SHP77 (cell line): Measurements from ENCODE around the gene KAT5.
A peak's percentile ranks its signal among the peaks of the same experiment; 100 is the strongest.
"Not testable (repeated sequence)": the region's sequence is repeated elsewhere in the genome, so short reads cannot be mapped to it uniquely, and the experiment has no call there.

ENCODE experiments used
- DNase-seq, 2 experiments: peaks; one replicate each; lab custom pipeline; 2025; lab: John Stamatoyannopoulos, UW

The KAT5 gene

GRCh38 chr11:65711785-65712632 is at the start of gene KAT5:
Gene KAT5, plus strand, starts transcription at chr11:65712252. Its CDS starts 16 bp downstream, at chr11:65712268.
- DNase-seq = peak; percentile 97 to 98

DNA sequence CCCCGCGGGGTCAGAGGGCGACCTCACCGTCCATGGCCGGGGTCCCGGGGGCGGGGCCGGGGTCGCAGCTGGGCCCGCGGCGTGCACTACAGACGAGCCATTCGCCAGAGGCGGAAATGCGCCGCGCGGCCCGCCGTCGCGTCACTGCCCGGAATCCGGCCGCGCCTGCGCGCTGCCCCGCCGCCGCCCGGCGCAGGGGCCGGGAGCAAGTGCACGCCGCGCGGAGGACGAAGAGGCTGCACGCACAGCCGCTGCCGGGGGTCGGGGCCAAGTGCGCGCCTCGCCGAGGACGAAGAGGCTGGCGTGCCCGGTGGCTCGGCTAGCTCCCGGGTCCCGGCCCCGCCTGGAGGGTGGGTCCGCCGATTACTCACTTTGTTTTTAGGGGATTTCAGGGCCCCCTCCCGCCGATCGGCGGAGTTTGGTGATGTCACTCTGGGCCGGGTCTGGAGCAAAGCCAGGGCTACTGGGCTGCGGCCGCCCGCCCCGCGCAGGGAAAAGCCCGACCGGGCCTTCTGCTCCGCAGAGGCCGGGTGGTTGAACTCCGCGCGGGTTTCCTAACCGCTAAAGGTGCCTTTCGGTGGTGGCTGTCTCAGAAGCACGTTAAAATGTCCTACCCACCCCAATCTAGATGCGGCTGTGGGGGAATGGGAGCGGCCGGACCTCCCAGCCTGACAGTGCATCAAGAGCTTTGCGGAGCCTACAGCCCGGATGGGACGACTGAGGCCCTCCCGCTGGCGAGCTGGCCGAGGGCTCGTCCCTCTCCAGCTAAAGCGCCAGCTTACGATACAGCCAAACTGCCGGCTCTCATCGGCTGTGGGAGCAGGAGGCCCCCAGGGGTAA is 49.0 kb upstream of the KAT5 start, which contains the start of gene RELA:
Gene RELA (minus strand): TSS at position 118 of the 840 bp plus-strand sequence. CDS start 84 bp downstream, at position 34.
- peak; percentile 75 to 90 for DNase-seq

GRCh38 chr11:65663639-65664200 is 48.3 kb upstream of the KAT5 start:
- no peak for DNase-seq

- no peak for DNase-seq
Observed at GRCh38 chr11:65672180-65672860, 39.7 kb upstream of the KAT5 start.

DNA sequence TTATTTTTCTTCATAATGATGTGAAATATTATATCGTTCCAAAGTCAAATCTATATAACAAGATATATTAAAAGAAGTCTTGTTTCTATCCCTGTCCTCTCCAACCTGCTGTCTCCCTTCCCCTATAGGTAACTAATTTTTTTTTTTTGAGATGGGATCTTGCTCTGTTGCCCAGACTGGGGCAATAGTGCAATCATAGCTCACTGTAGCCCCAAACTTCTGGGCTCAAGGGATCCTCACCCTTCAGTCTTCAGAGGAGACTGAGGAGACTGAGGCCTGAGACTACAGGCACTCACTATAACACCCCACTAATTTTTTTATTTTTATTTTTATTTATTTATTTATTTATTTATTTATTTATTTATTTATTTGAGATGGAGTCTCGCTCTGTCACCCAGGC is 39.1 kb upstream of the KAT5 start:
- DNase-seq = no peak

- no peak for DNase-seq
Observed at GRCh38 chr11:65680192-65680743, 31.8 kb upstream of the KAT5 start.

GRCh38 chr11:65683480-65683879 is 28.6 kb upstream of the KAT5 start:
- DNase-seq = not testable (repeated sequence)

DNA sequence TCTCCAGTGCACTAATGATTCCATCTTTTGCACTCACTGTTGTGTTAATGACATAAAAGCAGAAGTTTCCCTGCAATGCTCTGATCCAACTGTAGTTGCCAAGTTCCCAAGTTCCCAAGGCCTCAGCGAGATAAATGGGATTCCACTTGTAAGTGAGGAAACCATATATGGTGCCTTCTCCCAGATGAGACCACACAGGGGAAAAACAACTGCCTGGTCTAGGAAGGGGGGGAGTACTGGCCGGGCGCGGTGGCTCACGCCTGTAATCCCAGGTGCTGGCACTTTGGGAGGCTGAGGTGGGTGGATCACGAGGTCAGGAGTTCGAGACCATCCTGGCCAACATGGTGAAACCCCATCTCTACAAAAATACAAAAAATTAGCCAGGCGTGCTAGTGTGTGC is 26.1 kb upstream of the KAT5 start:
- no peak for DNase-seq

- DNase-seq = not testable (repeated sequence)
Observed at GRCh38 chr11:65691847-65692246, 20.2 kb upstream of the KAT5 start.

DNA sequence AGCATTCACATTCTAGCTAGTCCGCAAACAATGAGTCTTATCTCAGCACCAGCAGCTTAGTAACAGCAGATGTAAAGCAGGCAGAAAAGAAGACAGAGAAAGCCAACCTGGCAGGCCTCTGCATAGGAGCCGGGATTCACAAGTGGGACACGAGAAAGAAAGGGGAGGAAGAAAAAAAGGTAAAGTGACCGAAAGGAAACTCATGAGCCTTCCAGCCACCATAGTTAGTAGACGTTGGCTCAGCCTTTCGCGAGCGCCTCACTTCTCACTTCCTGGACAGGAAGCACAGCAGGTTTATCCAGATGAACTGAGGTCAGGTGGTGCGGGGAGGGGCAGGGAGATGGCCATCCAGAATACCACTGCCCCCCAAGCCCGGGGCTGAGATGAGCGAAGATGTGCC is 19.7 kb upstream of the KAT5 start:
- no peak for DNase-seq

- peak; percentile 62 to 67 for DNase-seq
Observed at GRCh38 chr11:65695459-65696241, 16.4 kb upstream of the KAT5 start.

- no peak for DNase-seq
Observed at GRCh38 chr11:65696802-65697552, 15.1 kb upstream of the KAT5 start.

GRCh38 chr11:65698205-65698604 is 13.8 kb upstream of the KAT5 start:
- DNase-seq = no peak

DNA sequence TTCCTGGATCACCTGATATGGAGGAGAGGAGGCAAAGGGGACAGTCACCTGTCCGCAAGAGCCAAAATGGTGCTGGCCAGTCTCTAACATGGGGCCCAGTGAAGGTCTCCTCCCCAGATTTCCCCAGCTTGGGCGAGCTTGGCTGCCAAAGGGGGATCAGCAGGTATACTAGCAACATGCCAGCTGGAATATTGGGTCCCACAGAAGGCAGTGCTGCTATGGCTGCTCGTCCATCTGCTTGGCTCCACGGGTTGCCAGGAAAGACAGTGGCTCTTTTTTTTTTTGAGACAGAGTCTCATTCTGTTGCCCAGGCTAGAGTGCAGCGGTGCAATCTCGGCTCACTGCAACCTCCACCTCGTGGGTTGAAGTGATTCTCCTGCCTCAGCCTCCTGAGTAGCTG is 12.7 kb upstream of the KAT5 start:
- DNase-seq = no peak

- DNase-seq = no peak
Observed at GRCh38 chr11:65700399-65700798, 11.7 kb upstream of the KAT5 start.

DNA sequence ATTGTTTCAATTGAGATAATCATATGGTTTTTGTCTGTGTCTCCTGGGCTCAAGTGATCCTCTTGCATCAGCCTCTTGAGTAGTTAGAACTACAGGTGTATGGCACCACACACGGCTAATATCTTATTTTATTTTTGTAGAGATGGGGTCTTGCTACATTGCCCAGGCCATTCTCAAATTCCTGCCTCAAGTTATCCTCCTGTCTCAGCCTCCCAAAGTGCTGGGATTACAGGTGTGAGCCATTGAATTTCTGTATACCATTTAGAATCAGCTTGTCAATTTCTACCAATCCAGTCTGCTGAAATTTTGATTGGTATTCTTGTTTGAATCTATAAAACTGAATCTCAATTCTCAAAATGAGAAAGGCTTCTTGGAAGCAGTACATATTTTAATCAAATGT is 10.4 kb upstream of the KAT5 start:
- DNase-seq = no peak

DNA sequence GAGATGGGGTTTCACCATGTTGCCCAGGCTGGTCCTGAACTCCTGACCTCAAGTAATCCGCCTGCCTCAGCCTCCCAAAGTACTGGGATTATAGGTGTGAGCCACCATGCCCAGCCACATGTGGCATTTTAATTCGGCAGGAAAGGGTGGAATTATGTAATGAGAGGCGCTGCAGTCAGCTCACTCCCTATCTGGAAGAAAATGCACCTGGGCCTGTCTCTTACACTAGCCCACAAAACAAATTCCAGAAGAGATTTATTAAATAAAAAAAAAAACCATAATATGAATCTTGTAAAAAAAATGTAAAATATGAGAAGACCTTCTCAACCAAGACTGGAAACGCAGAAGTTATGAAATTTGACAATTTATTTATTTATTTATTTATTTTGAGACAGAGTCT is 8.2 kb upstream of the KAT5 start:
- DNase-seq = no peak

DNA sequence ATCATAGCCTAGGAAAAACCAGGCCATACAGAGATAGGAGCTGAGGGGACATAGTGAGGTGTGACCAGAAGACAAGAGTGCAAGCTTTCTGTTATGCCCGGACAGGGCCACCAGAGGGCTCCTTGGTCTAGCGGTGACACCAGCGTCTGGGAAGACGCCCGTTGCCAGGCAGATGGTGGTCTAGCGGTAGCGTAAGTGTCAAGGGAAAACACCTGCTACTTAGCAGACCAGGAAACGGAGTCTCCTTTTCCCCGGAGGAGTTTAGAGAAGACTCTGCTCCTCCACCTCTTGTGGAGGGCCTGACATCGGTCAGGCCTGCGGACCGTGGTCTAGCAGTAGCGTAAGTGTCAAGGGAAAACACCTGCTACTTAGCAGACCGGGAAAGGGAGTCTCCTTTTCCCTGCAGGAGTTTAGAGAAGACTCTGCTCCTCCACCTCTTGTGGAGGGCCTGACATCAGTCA is 5.7 kb upstream of the KAT5 start:
- peak; percentile 11 to 54 for DNase-seq

DNA sequence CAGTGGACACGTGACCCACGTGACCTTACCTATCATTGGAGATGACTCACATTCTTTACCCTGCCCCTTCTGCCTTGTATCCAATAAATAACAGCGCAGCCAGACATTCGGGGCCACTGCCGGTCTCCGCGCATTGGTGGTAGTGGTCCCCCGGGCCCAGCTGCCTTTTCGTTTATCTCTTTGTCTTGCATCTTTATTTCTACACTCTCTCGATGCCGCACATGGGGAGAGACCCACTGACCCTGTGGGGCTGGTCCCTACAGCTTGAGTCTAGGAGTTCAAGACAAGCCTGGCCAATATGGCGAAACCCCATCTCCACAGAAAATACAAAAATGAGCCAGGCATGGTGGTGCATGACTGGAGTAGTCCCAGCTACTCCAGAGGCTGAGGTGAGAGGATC is 5.0 kb upstream of the KAT5 start:
- not testable (repeated sequence) for DNase-seq

- DNase-seq = no peak
Observed at GRCh38 chr11:65708451-65708850, 3.6 kb upstream of the KAT5 start.
